GM18498 (cell line): ENCODE measurements around the gene MAP3K12.
A peak's percentile ranks its signal among the peaks of the same experiment; 100 is the strongest.
"Not testable (repeated sequence)": the region's sequence is repeated elsewhere in the genome, so short reads cannot be mapped to it uniquely, and the experiment has no call there.

Experiments
- ATAC-seq: cut with Tn5 transposase; IDR thresholded peaks from one replicate; pipeline ENCODE4 v1.9.1; 2021; ENCODE audit warnings: mild to moderate bottlenecking, moderate library complexity; ENCODE audit not compliant: unreplicated experiment

The MAP3K12 gene

DNA sequence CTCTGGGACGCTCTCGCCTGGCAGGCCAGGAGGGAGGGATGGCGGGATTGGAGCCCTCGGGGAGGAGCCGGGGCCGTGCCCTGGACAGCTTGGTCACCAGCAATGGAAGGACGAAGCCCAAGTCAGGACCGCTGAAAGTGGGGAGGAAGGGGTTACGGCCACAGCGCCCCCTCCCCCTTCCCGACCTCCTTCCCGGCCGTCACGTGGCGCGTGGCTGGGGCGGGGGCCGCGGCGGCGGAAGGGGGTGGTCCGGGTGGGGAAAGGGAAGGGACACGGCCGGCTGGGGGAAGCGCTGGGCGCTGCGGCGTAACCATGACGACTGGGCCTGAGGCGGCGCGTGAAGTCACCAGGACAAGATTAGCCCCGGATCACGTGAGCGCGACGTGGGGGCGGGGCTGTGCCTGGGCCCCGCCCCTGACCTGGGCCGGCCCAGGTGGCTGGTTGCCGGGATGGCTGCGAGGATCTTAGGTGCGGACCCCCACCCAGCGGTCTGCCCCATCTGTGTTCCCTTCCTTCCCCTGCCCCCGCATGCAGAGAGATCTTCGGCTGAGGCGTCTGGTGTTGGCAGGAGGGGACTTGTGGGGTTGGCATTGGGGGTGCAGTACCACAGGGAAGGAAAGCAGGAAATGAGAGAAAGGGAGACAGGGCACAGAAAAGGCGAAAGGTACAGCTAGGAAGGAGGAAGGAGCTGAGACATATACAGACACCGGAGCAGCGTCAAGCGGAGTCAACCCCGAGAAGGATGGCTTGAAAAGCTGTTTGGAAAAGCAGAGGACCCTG is 6.2 kb downstream of the MAP3K12 start:
- peak; percentile 94 for ATAC-seq

DNA sequence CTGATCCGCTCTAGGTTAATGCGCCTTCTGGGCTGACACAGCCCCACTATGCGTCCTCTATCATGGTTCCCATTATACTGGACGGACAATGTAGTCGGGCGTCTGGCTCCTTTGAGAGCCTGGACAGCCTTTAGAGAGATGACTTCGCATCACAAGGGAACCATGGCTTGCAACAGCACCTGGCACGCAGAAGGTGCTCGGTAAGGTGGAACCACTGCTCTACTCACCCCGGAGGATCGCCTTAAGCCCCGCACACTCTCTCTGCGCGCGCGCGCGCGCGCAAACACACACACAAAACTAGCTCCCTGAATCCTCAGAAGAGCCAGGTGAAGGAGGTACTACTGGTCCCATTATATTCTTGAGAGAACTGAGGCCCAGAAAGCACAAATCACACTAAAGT is 7.1 kb downstream of the MAP3K12 start:
- no peak for ATAC-seq

DNA sequence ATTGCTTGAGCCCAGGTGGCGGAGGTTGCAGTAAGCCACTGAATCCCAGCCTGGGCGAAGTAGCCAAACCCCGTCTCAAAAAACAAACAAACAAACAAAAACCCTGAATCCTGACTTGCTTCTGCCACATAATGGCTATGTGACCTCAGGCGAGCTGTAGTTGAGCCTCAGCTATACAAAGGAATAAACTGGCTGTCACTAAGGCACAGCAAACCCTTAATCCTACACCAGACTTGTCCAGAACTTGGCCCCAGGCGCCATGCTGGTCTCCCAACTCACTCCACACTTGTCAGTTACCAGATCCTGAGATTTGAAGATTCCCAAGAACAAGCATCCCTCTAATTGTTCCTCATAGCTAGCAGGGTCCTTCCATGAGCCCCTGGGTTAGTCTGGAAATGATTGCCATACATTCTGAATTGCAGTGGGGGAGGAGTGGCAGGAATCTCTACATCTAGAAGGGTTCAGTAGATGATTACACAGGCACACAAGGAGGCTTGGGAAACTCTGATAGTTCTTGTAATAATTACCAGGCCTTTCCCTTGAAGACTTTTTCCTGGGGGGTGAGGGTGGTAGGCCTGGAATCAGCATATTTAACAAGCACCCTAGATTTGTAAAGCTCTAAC is 9.9 kb downstream of the MAP3K12 start:
- no peak for ATAC-seq

DNA sequence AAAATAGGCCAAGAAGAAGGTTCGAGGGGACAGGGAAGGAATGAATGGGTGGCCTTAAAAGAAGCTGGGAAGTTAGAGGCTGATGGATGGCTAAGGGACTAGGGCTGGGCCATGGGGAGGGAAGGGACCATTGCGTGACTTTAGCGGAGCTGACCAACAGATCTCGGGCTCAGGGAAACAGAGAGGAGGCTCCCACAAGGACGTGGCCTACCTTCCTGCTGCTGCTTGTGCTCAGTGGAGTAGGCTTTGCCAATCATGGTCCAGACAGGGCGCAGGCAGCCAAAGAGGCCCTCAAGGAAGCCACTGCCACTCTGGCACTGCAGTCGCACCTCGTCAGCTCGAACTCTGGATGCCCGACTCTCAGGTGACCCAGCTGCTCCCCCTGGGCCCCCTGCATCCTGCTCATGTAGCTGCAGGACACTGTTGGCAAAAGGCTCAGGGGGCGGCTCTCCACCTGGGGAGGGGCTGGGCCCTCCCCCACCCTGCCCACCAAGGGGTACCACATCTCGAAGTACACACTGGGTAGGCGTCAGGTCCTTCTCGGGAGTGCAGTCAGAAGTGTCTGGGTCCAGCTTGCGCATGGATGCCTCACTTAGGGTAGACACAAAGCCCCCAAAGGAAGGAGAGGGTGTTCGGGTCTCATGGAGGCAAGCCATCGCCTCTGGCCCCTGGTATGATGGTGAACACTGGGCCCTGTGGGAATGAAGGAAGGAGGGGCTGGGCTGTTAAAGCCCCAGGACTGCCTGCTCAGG is 12.3 kb downstream of the MAP3K12 start:
- ATAC-seq = no peak

DNA sequence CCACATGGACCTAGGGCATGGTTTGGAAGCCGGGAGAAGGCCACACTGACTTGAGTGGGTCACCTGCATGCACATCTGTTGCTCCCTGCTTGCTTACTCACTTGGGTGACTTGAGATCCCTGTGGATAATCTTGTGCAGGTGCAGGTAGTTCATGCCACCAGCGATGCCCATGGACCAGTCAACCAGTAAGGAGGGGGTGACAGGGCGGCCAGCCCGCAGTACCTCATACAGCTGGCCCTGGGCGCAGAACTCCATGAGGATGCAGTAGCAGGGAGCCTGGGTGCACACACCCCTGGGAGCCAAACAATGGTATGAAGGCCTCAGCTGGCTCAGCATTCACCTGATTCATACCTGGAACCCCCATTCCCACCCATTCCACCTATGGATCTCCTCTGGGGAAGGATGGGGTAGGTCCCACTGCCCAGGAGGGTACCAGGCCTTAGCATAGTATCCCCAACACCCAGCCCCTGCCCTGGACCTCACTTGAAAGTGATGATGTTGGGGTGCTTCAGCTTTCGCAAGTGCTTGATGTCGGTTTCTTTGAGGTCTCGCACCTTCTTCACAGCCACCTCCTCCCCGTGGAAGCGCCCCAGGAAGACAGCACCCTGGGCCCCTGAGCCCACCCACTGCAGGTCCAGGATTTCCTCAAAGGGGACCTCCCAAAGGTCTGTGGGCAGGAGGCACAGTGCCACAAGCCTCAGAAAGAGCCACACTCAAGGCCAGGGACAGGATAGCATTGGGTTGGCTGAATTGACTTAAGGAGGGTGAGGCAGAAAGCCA is 13.1 kb downstream of the MAP3K12 start:
- no peak for ATAC-seq

DNA sequence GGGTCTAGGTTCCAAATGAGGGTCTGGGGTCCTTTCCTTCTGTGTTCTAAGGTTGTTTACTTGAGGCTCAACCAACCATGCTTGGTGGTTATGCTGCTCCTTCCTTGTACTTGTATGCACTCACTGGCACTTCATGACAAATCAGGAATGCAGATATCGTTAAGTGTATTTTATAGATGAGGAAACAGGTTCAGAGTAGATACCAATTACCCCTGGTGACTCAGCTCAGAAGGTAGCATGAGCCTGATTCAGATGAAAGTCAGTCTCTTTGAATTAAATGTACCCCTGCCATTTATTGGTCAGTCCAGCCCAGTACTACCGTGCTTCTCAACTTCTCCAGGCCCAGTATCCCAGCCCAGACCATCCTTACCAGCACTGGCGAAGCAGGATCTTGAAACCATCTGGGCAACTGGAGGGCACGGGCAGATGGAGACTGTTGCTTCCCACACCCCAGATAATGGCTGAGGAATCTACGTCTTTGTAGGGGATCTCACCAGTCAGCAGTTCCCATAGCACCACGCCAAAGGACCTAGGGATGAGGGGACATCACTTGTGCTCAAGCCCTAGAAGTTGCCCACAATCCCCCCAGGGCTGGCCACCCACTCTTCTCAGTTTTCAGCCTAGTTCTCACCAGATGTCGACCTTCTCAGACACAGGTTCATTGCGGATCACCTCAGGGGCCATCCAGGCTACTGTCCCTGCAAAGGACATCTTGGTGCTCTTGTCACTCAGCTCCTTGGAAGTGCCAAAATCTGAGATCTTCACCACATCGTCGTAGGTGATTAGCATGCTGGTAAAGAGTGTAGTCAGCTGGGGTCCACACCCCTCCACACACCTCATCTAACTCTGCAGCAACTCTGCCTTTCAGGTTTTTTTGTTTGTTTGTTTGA is 14.3 kb downstream of the MAP3K12 start:
- no peak for ATAC-seq

DNA sequence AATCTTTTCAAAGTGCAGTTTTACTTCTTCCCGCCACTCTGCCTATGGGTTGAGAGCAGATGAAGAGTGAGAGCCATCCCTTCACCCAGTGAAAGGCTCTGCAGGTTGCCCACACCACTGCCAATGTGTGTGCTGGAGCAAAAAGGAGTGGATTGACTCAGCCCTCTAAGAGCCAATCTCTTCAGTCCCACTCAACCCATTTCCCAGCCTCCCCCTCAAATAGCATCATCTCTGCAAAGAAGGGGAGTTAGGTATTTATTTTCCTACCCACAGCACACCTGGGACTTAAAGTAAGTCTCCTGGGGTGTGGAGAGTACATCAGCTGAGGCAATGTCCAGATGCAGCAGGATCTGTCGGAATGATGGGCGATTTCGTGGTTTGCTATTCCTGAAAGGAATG is 15.3 kb downstream of the MAP3K12 start:
- no peak for ATAC-seq

DNA sequence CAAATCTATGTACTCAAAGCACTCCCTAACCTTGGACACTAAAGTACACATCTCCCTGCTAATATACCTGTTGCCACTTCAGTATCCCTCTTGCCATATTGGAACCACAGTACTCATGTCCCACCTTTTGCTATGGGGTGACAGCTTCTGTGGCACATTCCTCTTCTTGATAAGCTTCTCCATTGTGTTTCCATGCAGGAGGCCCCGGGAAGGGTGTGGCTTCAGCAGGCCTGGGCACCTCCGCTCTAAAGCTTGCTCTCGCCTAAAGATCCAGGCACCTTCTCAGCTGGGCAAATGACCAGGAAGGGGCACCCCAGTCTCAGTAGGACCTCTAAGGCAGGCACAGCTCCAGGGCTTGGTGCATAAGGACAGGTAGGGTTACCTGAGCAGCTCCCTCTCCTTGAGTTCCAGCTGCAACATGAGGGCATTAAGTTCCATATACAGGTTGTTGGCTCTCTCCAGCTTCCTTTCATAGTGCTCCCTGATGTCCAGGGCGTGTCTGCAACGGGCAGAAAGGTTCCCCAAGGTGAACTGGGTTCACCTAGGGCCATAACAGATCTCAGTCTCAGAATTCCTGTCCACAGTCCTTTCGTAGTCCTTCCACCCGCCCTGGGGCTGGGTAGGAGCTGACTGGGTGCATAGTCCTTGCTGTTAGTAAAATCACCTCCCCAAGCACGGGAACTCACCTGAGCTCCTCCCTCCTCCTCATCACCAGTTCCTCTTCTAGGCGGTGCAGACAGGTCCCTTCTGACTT is 15.9 kb downstream of the MAP3K12 start:
- ATAC-seq = no peak

DNA sequence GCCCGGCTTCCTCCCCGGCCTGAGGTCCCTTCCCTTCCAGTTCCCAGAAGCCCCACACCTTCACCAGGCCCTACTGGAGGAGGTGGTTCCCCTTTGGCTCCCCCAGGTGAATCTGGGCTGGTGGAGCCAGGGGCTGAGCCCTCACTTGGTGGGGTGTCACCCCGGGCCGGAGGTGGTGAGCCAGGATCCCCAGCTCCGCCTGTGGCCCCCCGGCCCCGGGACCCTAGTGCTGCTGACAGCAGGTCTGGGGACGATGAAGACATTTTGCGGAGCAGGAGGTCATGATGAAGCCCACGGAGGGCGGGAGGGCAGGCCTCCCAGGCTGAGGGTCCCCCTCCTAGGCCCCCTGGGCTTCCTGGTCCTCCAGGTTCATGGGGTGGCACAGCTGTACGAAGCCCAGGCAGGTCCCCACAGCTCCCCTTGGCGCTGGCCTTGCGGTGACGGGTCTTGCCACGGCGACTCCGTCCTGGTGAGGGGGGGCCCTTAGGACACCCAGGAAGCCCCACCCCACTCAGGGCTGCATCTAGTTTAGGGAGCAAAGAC is 16.6 kb downstream of the MAP3K12 start:
- no peak for ATAC-seq

DNA sequence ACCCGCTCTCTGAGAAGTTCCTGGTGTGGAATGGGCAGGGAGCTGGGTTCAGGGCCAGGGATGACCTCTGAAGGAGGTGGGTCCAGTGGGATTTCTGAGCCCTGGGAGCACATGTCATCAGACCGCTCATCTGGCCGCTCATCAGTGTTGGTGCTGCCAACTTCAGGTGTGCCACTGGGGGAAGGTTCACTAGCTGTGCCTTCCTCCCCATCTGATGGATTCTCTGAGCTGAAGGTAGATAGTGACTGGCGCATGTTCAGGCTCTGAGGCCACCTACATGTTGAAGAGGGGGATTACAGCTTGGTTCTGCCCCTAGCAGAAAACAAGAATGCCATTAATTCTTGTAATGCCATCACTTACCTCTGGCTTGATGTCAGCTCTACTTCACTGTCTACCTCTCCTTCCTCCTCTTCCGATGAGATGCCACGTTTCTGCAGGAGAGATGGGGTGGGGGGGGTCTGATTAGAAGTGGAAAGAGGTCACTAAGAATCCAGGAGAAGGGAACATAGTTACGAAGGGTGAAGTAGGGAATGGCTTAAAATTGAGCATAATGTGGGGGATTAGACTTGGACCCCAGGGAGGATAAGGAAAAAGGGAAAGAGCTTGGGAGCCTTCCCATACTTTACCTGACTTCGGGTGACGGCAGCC is 17.2 kb downstream of the MAP3K12 start:
- no peak for ATAC-seq

DNA sequence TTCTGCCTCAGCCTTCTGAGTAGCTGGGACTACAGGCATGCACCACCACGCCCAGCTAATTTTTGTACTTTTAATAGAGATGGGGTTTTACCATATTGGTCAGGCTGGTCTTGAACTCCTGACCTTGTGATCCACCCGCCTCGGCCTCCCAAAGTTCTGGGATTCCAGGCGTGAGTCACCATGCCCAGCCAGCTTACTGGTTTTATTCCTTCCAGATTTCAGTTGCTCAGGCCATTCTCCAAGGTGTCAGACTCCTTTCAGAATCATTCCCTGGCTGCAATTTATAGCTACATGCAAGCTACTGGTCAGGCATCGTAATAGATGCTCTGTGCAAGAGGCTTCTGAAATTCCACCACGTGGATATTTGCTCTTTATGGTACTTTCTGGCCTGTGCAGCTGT is 17.8 kb downstream of the MAP3K12 start:
- ATAC-seq = not testable (repeated sequence)

DNA sequence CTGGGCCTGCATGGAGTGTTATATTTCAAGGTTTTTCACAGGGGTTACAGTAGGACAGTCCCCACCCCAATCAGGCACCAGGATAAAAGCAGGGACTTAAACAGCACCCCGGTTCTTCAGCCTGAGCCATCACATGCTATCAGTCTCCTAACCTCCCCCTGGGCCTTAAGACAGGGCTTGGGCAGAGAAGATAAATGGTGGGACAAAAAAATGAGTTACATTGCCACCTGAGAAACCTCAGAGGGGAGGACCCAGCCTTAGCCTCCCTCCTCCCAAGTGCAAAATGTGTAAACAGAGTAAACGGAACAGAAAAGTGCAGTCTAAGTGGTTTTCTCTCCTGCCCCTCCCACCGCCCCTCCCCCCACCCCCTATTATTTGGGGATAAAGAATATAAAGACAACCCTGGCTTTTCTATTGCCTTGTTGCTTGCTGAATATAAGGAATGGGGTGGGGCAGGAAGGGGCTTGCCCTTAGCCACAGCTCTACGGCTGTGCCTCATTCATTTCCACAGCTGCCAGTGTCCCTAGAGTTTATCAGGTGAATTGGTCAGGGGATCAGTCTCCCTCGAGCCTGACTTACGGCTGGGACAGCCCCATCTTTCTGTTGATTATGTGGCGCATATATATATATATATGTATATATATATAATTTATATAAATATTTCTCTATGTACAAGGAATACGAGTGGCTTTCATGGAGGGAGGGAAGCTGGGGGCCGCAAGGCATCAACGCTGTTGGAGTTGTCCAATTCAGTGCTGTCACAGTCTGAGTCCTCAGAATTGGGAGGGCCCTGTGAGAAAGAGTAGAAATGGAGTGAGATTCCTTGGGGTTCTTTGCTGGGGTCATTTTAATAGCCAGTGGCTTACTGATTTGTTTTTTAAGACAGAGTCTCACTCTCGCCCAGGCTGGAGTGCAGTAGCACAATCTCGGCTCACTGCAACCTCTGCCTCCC is 18.5 kb downstream of the MAP3K12 start:
- ATAC-seq = no peak

DNA sequence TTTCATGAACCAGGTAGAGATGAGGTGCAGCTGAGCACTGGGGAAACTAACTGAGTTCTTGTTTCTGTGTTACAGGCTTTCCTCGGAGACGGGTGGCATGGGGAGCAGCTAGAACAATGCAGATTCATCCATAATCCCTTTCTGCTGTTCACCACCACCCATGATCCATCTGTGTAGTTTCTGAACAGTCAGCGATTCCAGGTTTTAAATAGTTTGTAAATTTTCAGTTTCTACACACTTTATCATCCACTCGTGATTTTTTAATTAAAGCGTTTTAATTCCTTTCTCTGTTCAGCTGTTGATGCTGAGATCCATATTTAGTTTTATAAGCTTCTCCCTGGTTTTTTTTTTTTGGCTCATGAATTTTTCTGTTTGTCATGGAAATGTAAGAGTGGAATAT is 19.9 kb downstream of the MAP3K12 start:
- ATAC-seq = no peak

DNA sequence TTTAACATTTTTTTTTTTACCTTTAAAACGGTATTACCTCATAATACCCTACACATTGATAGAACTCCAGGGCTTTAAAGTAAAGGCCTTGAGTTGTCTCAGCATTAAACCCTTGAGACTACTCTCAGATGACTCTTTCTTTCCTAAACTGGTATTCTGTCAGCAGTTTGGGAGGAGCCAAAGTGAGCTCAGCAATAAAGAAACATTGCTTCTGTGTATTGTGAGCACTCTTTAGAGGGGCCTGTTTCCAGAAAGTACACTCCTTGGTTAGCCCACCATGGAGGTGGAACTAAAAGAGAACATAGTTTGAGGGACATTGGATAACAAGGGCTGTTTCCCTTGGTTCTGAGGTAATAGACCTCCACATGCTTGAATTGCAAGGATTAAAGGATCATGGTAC is 20.4 kb downstream of the MAP3K12 start:
- no peak for ATAC-seq

DNA sequence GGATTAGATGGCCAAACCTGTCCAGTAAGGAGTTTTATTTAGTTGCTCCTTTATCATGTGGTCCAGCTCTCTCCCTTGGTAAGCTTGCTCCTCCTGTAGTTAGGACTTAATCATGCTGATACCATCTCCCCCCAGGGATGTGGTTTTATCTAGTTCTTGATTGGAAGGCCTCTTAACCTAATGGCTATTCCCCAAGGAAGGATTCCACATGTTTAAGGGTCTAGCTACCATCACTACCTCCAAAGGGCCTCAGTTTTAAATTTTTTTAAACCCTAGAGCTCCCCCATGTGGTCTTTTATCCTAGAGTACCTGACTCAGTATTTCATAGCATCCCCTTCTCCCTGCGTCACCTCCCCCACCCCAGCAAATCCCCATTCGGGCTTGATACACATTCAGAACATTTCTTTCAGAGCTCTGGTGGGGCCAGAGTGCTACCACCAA is 22.5 kb downstream of the MAP3K12 start:
- no peak for ATAC-seq

DNA sequence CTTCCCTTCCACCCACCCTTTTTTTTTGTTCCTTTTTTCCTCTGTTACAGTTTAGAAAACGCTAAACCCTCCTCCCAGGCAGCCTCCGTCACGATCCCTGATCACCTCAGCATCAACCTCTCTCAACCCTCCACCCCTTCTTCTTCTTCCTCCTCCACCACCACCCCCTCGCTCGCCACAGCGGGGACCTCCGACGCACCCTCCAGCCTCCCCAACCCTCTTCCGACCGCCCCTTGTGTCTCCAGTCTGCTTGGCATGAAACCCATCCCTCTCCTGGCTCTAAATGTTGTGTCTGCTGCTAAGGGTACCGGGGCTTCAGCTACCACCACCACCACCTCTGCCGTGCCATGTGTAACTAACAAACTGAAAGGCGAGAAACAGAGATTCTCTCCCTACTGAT is 24.4 kb downstream of the MAP3K12 start:
- no peak for ATAC-seq

DNA sequence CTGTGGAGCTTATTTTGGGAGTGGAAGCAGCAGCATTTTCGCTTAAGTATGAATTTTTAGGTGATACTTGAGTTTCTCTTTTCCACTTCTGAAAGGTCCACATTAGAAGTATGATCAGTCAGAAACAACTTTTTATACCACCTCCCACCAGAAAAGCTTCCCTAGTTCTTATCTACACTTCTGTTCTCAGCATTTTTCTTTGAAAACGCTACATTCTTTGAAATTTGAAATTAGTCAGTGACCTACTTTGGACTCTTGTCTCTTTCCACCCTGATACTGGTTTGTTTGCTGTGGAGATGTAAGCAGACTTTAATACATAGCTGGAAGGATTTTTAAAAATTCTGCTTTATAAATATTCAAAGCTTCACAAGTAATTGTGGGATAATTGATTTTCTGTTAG is 25.2 kb downstream of the MAP3K12 start:
- no peak for ATAC-seq
